HEK293T (cell line): ENCODE results near the gene CHST12.
A peak's percentile ranks its signal among the peaks of the same experiment; 100 is the strongest.

Experiments
- CTCF ChIA-PET: fragments of 350-600 bp; formaldehyde crosslinking; extraction: SDS; loops from one replicate; lab custom pipeline; 2021; ENCODE audit warnings: antibody characterized with exemption, inconsistent platforms; lab: Yijun Ruan, JAX
- POLR2A ChIA-PET: fragments of 350-600 bp; formaldehyde crosslinking; extraction: SDS; loops from one replicate; lab custom pipeline; 2020; ENCODE audit warnings: antibody characterized with exemption, inconsistent platforms; lab: Yijun Ruan, JAX
- DNase-seq: peaks from one replicate; pipeline ENCODE4 v3.0.0; 2012; ENCODE audit warnings: mixed read lengths; ENCODE audit errors: extremely low spot score
- ARNT ChIP-seq: fragments of 450-650 bp; IDR thresholded peaks from 2 replicates; pipeline ENCODE4 v1.6.1; 2017; ENCODE audit warnings: mild to moderate bottlenecking
- BHLHE40 ChIP-seq: fragments of 450-650 bp; IDR thresholded peaks from 2 replicates; pipeline ENCODE4 v1.6.1; 2016; ENCODE audit warnings: mild to moderate bottlenecking, moderate library complexity, borderline replicate concordance
- CTBP1 ChIP-seq: fragments of 450-650 bp; IDR thresholded peaks from 2 replicates; pipeline ENCODE4 v1.6.1; 2016; ENCODE audit warnings: borderline replicate concordance
- ELF4 ChIP-seq: fragments of 450-650 bp; IDR thresholded peaks from 2 replicates; pipeline ENCODE4 v1.6.1; 2017; ENCODE audit warnings: antibody characterized with exemption
- FOXA1 ChIP-seq: fragments of 450-650 bp; IDR thresholded peaks from 2 replicates; pipeline ENCODE4 v1.6.1; 2016; ENCODE audit warnings: mild to moderate bottlenecking
- FOXK2 ChIP-seq: fragments of 450-650 bp; IDR thresholded peaks from 2 replicates; pipeline ENCODE4 v1.6.1; 2016; ENCODE audit warnings: mild to moderate bottlenecking
- FOXM1 ChIP-seq: fragments of 450-650 bp; IDR thresholded peaks from 2 replicates; pipeline ENCODE4 v1.6.1; 2017; ENCODE audit warnings: mild to moderate bottlenecking, borderline replicate concordance
- HDGF ChIP-seq: fragments of 450-650 bp; IDR thresholded peaks from 2 replicates; pipeline ENCODE4 v1.6.1; 2017; ENCODE audit warnings: antibody characterized with exemption, borderline replicate concordance
- L3MBTL2 ChIP-seq: fragments of 450-650 bp; conservative IDR thresholded peaks from 2 replicates; pipeline ENCODE4 v1.6.1; 2016; ENCODE audit warnings: mild to moderate bottlenecking
- LEF1 ChIP-seq: fragments of 450-650 bp; IDR thresholded peaks from 2 replicates; pipeline ENCODE4 v1.6.1; 2017; ENCODE audit warnings: mild to moderate bottlenecking, borderline replicate concordance
- NFRKB ChIP-seq: fragments of 450-650 bp; IDR thresholded peaks from 2 replicates; pipeline ENCODE4 v1.6.1; 2016; ENCODE audit warnings: mild to moderate bottlenecking, moderate library complexity
- SP1 ChIP-seq: fragments of 450-650 bp; IDR thresholded peaks from 2 replicates; pipeline ENCODE4 v1.6.1; 2017
- SUZ12 ChIP-seq: fragments of 450-650 bp; IDR thresholded peaks from 2 replicates; pipeline ENCODE4 v1.6.1; 2016; ENCODE audit warnings: mild to moderate bottlenecking
- TARDBP ChIP-seq: fragments of 450-650 bp; IDR thresholded peaks from 2 replicates; pipeline ENCODE4 v1.6.1; 2016
- ZNF384 ChIP-seq: fragments of 450-650 bp; IDR thresholded peaks from 2 replicates; pipeline ENCODE4 v1.6.1; 2016
- TF ChIP-seq, protein P1 (sequence below): fragments of 450-650 bp; IDR thresholded peaks from 2 replicates; pipeline ENCODE4 v1.6.1; 2016

CHST12 gene

DNA sequence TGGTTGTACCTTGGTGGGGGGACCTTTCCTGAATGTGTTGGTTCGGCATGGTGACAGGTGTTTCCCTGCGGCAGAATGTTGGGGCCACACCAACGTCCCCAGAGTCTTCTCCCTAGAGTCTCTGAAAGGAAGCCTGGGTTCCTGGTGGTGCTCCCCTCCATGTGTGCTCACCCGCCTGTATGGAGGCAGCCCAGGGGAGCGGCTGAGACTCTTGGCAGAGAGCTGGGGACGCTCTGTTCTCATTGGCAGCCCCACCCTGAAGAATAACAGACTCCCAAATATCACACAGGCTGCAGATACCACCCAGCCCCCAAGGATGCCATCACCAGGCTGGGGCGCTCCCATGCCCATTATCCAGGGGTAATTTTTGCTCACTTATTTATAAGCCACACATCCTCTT is 34.8 kb downstream of the CHST12 start:
- no peak for DNase-seq
- ChIA-PET CTCF (interaction anchor here (0.6 to 1.3 kb wide), 2 partner anchors 18 to 31 kb away, joined by 3 read pairs; no protein-coding TSS in a partner anchor), POLR2A (no interaction called here)
- TF ChIP-seq, protein P1, sequence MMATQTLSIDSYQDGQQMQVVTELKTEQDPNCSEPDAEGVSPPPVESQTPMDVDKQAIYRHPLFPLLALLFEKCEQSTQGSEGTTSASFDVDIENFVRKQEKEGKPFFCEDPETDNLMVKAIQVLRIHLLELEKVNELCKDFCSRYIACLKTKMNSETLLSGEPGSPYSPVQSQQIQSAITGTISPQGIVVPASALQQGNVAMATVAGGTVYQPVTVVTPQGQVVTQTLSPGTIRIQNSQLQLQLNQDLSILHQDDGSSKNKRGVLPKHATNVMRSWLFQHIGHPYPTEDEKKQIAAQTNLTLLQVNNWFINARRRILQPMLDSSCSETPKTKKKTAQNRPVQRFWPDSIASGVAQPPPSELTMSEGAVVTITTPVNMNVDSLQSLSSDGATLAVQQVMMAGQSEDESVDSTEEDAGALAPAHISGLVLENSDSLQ = no peak
- TF ChIP-seq ARNT (no peak), CTBP1 (no peak), FOXA1 (no peak), HDGF (no peak), ELF4 (no peak), FOXM1 (no peak), FOXK2 (no peak)

DNA sequence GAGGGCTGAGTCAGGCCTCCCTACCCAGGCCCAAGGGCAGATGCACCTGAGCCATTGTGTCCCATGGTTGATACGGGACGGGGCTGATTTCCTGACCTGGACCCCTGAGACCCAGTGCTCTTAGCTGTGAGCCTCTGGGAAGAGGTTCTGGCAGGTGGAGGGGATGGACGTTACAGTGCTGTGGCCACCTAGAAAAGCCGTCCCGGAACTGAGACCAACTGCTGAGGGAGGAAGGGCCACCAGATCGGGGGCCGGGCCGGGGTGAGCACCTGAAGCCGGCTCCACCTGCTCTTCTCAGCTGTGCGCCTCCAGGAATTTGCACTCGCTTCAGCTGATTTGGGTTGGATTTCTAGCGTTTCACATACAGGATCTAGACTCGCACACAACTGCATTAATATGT is 35.4 kb downstream of the CHST12 start:
- ChIA-PET CTCF (interaction anchor here (0.6 to 1.3 kb wide), 2 partner anchors 18 to 30 kb away, joined by 3 read pairs; no protein-coding TSS in a partner anchor), POLR2A (no interaction called here)
- no peak for DNase-seq
- TF ChIP-seq, protein P1 = no peak

DNA sequence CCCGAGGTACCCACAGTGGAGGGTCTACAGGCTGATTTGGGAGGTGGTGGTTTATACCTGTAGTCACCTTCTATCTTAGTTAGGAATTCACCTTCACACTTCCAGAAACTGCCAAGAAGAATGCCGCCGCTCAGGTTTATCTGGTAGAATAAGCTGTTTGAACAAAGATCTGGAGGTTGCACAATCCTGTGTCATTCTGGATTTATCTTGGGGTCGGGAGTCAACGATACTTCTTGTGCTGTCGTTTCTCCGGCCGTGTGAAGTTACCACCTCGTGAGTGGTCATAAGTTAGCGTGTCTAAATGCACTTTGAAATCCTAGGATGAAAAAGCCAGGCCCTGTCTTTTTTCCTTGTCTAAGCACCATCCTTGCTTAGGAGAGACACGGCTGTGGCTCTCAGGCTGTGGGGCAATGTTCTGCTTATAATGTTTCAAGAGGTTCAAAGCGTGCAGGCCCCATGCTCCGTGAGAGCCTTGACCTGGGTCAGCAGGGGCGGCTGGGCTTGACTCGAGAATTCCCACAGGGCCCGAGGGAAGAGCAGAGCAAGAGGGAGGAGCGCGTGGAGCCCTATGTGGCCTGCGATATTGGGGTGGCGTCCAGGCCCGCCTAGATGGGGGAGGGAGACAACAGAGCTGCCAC is 37.3 kb downstream of the CHST12 start:
- peak; percentile 3 for DNase-seq
- ChIA-PET POLR2A (no interaction called here), CTCF (no interaction called here)
- TF ChIP-seq SP1 (no peak), NFRKB (no peak), FOXK2 (no peak), BHLHE40 (no peak), CTBP1 (no peak), ZNF384 (no peak), LEF1 (no peak), SUZ12 (no peak), ARNT (no peak), FOXA1 (no peak), L3MBTL2 (no peak), HDGF (no peak)
- TF ChIP-seq, protein P1 = no peak

DNA sequence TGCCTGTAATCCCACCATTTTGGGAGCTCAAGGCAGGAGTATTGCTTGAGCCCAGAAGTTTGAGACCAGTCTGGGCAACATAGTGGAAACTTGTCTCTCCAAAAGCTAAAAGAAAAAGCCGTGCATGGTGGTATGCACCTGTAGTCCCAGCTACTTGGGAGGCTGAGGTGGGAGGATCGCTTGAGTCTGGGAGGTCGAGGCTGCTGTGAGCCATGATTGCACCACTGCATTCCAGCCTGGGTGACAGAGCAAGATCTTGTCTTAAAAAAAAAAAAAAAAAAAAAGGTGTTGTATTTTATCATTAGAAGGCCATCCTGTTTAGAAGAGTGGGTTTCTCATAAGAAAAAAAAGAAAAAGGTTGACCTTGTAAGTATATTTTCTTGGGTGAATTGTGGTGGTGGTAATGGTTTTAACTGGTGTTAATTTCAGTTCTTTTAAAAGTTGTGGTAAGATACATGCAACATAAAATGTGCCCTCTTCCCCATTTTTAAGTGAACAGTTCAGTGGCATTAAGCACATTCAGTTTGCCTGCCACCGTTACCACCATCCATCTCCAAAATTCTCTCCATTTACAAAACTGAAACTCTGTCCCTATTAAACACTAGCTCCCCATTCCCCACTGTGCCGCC is 38.1 kb downstream of the CHST12 start:
- TF ChIP-seq NFRKB (no peak), ARNT (no peak), LEF1 (no peak), TARDBP (no peak), ELF4 (no peak), SP1 (no peak), SUZ12 (no peak)
- no peak for DNase-seq
- ChIA-PET POLR2A (no interaction called here), CTCF (no interaction called here)

DNA sequence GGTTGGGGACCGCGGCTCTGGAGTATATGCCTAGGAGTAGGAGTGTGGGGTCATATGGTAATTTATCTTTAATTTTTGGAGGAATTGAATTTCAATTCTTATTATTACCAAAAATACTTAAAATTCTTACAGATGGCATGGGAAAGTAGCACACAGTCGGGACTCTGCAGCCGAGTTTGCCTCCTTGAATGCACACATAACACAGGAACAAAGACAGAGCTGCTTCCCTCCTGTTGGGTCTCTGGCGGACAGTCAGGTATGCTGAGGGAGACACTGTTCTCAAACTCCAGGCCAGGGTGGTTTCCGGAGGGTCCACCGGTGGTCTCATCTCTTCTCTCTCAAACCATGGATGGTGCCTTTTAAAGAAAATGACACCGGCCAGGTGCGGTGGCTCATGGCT is 40.1 kb downstream of the CHST12 start:
- TF ChIP-seq HDGF = no peak
- no peak for TF ChIP-seq CTBP1
- no peak for DNase-seq
- CTCF ChIA-PET = no interaction called here
- POLR2A ChIA-PET = no interaction called here

DNA sequence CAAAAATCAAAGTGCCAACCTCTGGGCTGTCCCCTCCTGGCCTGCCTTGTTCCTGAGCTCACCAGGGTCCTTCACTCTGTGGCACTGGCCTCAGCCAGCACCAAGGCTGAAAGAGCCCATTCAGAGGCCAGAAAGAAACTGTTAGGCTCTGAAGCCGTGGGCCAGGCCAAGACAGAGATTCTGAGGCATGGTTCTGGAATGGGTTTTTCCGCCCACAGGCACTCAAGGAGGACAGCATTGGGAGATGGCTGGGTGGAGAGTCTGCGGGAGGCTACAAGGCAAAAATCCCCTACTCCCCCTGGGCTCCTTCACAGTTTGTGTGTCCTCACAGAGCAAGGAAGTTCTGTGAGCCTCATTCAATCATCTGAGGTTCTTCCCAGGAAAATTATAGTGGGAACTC is 41.1 kb downstream of the CHST12 start:
- DNase-seq = no peak
- TF ChIP-seq FOXM1 (no peak), FOXA1 (no peak)
- ChIA-PET POLR2A (no interaction called here), CTCF (interaction anchor here (1.0 kb wide), 1 partner anchor 24 kb away, joined by 6 read pairs; no protein-coding TSS in a partner anchor)

DNA sequence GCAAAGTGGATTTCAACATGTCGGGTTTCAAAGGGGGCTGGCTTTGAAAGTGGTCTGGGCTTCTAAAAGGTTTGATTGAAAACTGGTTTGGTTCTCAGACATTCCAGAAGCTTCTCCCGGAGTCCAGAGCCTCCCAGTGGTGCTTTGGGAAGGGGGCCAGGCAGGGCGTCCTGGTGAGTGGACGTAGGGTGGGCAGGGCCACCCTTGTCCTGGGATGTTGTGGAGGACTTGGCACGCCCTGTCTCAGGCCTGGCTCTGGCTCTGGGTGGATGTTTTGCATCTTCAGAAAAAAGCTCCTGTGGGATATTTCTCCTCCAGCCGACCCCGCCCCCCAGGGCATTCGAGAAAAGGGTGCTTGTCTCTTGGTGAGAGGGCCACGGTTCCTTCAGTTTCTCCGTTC is 41.6 kb downstream of the CHST12 start:
- TF ChIP-seq ZNF384 (no peak), FOXM1 (no peak), ARNT (no peak), LEF1 (no peak), FOXK2 (no peak), TARDBP (no peak), SUZ12 (no peak), NFRKB (no peak), ELF4 (no peak), FOXA1 (no peak), SP1 (no peak), L3MBTL2 (no peak), CTBP1 (no peak), BHLHE40 (no peak), HDGF (no peak)
- TF ChIP-seq, protein P1 = no peak
- DNase-seq = no peak
- CTCF ChIA-PET = no interaction called here
- POLR2A ChIA-PET = no interaction called here
